ENCODE results near the gene NTHL1.

NTHL1 gene

GRCh38 chr16:2002406-2003230, 45.0 kb downstream of the NTHL1 start:
- H3K4me3 ChIP-seq (ENCODE audit: low read depth, low read length), result no peak overlapping the region
- TF ChIP-seq CTCF (conservative IDR thresholded peaks at IDR 0.05; ENCODE audit: low read depth, low read length), result no peak
- DNase-seq (ENCODE audit: low read depth), result no peak

GRCh38 chr16:2001456-2002355, 45.9 kb downstream of the NTHL1 start:
- no peak for DNase-seq (ENCODE audit: low read depth)
- TF ChIP-seq CTCF (conservative IDR thresholded peaks at IDR 0.05; ENCODE audit: low read depth, low read length), result no peak
- H3K4me3 ChIP-seq (ENCODE audit: low read depth, low read length), result no peak overlapping the region

GRCh38 chr16:2001035-2001434, 46.6 kb downstream of the NTHL1 start:
- H3K4me3 ChIP-seq (ENCODE audit: low read depth, low read length), result no peak overlapping the region
- TF ChIP-seq CTCF (conservative IDR thresholded peaks at IDR 0.05; ENCODE audit: low read depth, low read length), result no peak
- DNase-seq (ENCODE audit: low read depth), result no peak

- no peak overlapping the region for H3K4me3 ChIP-seq (ENCODE audit: low read depth, low read length)
- no peak for TF ChIP-seq CTCF (conservative IDR thresholded peaks at IDR 0.05; ENCODE audit: low read depth, low read length)
- no peak for DNase-seq (ENCODE audit: low read depth)
These were observed 47.6 kb downstream of the NTHL1 start for GRCh38 chr16:1999866-2000514.

- DNase-seq (ENCODE audit: low read depth), result no peak
- TF ChIP-seq CTCF (conservative IDR thresholded peaks at IDR 0.05; ENCODE audit: low read depth, low read length), result no peak
- no peak overlapping the region for H3K4me3 ChIP-seq (ENCODE audit: low read depth, low read length)
These were observed 48.5 kb downstream of the NTHL1 start for GRCh38 chr16:1998852-1999801.

GRCh38 chr16:1998360-1998835, 49.2 kb downstream of the NTHL1 start:
- no peak overlapping the region for H3K4me3 ChIP-seq (ENCODE audit: low read depth, low read length)
- no peak for DNase-seq (ENCODE audit: low read depth)
- no peak for TF ChIP-seq CTCF (conservative IDR thresholded peaks at IDR 0.05; ENCODE audit: low read depth, low read length)

All from choroid plexus epithelial cell (primary cell).